Smooth muscle cell (in vitro differentiated cells): ENCODE measurements around the gene OSBPL6. TPM values are rescaled to one million over a fixed set of nuclear protein-coding genes. Genes with fewer than 3 reads are reported as not detected.

Experiments used
- DNase-seq: peaks from one replicate; lab custom pipeline; 2025; ENCODE audit not compliant: unreplicated experiment; lab: John Stamatoyannopoulos, UW
- H2AFZ ChIP-seq: fragments of 200-600 bp; sonication (generic); 2 replicates; pipeline ENCODE4 v1.6.0; 2016; ENCODE audit warnings: antibody characterized with exemption, low read depth, mild to moderate bottlenecking
- H3F3A ChIP-seq: fragments of 200-600 bp; sonication (generic); 2 replicates; pipeline ENCODE4 v1.6.0; 2017; ENCODE audit warnings: antibody characterized with exemption, low read depth
- H3K27ac ChIP-seq: fragments of 200-600 bp; sonication (generic); 2 replicates; pipeline ENCODE4 v1.5.1; 2016; ENCODE audit warnings: low read depth, mild to moderate bottlenecking
- H3K27me3 ChIP-seq: fragments of 200-600 bp; sonication (generic); 2 replicates; pipeline ENCODE4 v1.6.1; 2016; ENCODE audit warnings: low read depth, mild to moderate bottlenecking
- H3K36me3 ChIP-seq: fragments of 200-600 bp; sonication (generic); 2 replicates; pipeline ENCODE4 v1.5.1; 2016; ENCODE audit warnings: low read depth
- H3K4me1 ChIP-seq: fragments of 200-600 bp; sonication (generic); 2 replicates; pipeline ENCODE4 v1.5.1; 2016; ENCODE audit warnings: low read depth
- H3K4me2 ChIP-seq: fragments of 200-600 bp; sonication (generic); 2 replicates; pipeline ENCODE4 v1.6.0; 2016; ENCODE audit warnings: mild to moderate bottlenecking
- H3K4me3 ChIP-seq: fragments of 200-600 bp; sonication (generic); 2 replicates; pipeline ENCODE4 v1.5.1; 2016; ENCODE audit warnings: mild to moderate bottlenecking
- H3K79me2 ChIP-seq: fragments of 200-600 bp; sonication (generic); 2 replicates; pipeline ENCODE4 v1.6.0; 2016; ENCODE audit warnings: low read depth, mild to moderate bottlenecking
- H3K9ac ChIP-seq: fragments of 200-600 bp; sonication (generic); 2 replicates; pipeline ENCODE4 v1.6.0; 2016; ENCODE audit warnings: low read depth
- H3K9me3 ChIP-seq: fragments of 200-600 bp; sonication (generic); replicated peaks from 2 replicates; pipeline ENCODE4 v1.5.1; 2016; ENCODE audit warnings: low read depth
- H4K20me1 ChIP-seq: fragments of 200-600 bp; sonication (generic); 2 replicates; pipeline ENCODE4 v1.6.0; 2016; ENCODE audit warnings: low read depth
- WGBS: methylation state at CpG from one replicate; pipeline ENCODE4 v1.1.7; 2016; ENCODE audit warnings: low lambda C conversion rate; 5-methylcytosine and 5-hydroxymethylcytosine counted together
- polyA plus RNA-seq: library from polyadenylated mRNA; unstranded; fragments of >200 nt; fragmentation: Nextera tagmentation; extraction: Ambion mirVana; gene quantifications from 2 replicates; pipeline ENCODE4 v1.2.1, GENCODE V29; 2016
- total RNA-seq: library from RNA; depleted of rRNA; stranded (reverse); fragments of >200 nt; gene quantifications from 2 replicates; pipeline ENCODE4 v1.2.3, GENCODE V29; 2014
- TF ChIP-seq, protein P1 (sequence below): fragments of 200-600 bp; sonication (generic); IDR thresholded peaks from 2 replicates; pipeline ENCODE4 v1.5.1; 2017; ENCODE audit warnings: borderline replicate concordance, mild to moderate bottlenecking, antibody characterized with exemption; ENCODE audit not compliant: insufficient read depth, poor library complexity, severe bottlenecking

The OSBPL6 gene
- total and polyA plus RNA-seq, 2 experiments from 2014 or later = 7.4 to 7.6 TPM

DNA sequence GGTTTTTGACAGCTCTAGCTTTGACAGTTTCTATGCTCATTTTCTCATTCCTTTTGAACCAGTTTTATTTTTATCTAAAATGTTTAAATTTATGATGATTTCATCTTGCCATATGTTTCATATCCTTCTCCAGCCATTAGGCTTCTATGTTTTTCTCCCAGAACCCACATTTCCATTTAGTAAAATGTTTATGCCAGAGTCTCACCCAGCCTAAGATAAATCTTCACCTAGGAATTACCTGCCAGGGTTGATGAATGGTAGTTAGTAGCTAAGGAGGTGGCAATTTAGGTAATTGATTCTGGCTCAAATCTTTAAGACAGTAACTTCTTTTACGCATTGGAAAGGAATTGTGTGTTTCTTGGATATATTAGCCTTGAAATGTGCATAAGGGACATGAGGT, 173.0 kb downstream of the OSBPL6 start:
- Histone ChIP-seq H3F3A (no peaks in the 10 kb centered on the region), H3K36me3 (no peaks in the 10 kb centered on the region), H2AFZ (no peak overlapping the region), H3K9me3 (no peaks in the 10 kb centered on the region), H3K27me3 (no peaks in the 10 kb centered on the region), H3K4me2 (no peak overlapping the region), H3K79me2 (no peaks in the 10 kb centered on the region), H3K27ac (no peak overlapping the region), H3K4me1 (no peaks in the 10 kb centered on the region), H3K9ac (no peak overlapping the region), H4K20me1 (no peaks in the 10 kb centered on the region), H3K4me3 (no peak overlapping the region)
- TF ChIP-seq, protein P1, sequence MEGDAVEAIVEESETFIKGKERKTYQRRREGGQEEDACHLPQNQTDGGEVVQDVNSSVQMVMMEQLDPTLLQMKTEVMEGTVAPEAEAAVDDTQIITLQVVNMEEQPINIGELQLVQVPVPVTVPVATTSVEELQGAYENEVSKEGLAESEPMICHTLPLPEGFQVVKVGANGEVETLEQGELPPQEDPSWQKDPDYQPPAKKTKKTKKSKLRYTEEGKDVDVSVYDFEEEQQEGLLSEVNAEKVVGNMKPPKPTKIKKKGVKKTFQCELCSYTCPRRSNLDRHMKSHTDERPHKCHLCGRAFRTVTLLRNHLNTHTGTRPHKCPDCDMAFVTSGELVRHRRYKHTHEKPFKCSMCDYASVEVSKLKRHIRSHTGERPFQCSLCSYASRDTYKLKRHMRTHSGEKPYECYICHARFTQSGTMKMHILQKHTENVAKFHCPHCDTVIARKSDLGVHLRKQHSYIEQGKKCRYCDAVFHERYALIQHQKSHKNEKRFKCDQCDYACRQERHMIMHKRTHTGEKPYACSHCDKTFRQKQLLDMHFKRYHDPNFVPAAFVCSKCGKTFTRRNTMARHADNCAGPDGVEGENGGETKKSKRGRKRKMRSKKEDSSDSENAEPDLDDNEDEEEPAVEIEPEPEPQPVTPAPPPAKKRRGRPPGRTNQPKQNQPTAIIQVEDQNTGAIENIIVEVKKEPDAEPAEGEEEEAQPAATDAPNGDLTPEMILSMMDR = no peak
- no peak for DNase-seq
- WGBS = 90% methylated on average over 1 of the region's 1 CpG

DNA sequence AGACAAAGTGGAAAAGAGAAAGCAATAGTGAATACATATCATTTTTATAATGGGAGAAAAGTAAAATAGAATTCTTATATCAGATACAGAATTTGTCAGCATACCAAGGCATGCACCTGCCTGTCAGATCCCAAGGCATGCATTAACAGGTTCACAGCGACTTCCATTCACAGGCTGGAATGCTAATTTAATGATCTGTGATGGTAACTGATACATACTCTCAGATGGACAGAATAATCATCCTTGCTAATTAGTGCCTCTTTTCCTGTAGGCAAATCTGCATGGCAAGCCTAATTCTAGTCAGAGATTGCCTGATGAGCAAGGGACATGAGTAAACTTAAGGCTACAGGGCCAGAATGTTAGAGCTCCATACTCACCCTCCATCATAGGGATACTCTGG, 180.6 kb downstream of the OSBPL6 start:
- Histone ChIP-seq H3K4me1 (no peaks in the 10 kb centered on the region), H3K79me2 (no peaks in the 10 kb centered on the region), H3K27me3 (no peaks in the 10 kb centered on the region), H2AFZ (no peak overlapping the region), H3K4me3 (no peak overlapping the region), H3K9me3 (no peaks in the 10 kb centered on the region), H3K36me3 (no peaks in the 10 kb centered on the region), H4K20me1 (no peaks in the 10 kb centered on the region), H3K4me2 (no peak overlapping the region), H3F3A (no peaks in the 10 kb centered on the region), H3K9ac (no peak overlapping the region), H3K27ac (no peak overlapping the region)
- TF ChIP-seq, protein P1 = no peak
- no peak for DNase-seq
- 55% methylated on average over 1 of the region's 1 CpG for WGBS

DNA sequence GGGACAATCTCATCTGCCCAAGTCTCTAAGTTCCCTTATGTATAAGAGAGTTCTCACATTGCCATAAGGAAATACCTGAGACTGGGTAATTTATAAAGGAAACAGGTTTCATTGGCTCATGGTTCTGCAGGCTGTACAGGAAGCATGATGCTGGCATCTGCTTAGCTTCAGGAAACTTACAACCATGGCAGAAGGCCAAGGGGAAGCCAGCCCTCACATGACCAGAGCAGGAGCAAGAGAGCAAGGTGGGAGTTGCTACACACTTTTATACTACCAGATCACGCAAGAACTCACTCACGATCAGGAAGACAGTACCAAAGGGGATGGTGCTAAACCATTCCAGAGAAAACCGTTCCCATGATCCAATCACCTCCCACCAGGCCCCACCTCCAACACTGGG, 182.7 kb downstream of the OSBPL6 start:
- Histone ChIP-seq H4K20me1 (no peaks in the 10 kb centered on the region), H3K4me3 (no peak overlapping the region), H3K9ac (no peak overlapping the region), H3K79me2 (no peaks in the 10 kb centered on the region), H3K27ac (no peak overlapping the region), H3K27me3 (no peaks in the 10 kb centered on the region), H3K4me2 (no peak overlapping the region), H3F3A (no peaks in the 10 kb centered on the region), H3K4me1 (no peaks in the 10 kb centered on the region), H2AFZ (no peak overlapping the region), H3K36me3 (no peaks in the 10 kb centered on the region), H3K9me3 (no peaks in the 10 kb centered on the region)
- no peak for DNase-seq
- TF ChIP-seq, protein P1 = no peak
- WGBS = 96% methylated on average over 3 of the region's 3 CpGs

DNA sequence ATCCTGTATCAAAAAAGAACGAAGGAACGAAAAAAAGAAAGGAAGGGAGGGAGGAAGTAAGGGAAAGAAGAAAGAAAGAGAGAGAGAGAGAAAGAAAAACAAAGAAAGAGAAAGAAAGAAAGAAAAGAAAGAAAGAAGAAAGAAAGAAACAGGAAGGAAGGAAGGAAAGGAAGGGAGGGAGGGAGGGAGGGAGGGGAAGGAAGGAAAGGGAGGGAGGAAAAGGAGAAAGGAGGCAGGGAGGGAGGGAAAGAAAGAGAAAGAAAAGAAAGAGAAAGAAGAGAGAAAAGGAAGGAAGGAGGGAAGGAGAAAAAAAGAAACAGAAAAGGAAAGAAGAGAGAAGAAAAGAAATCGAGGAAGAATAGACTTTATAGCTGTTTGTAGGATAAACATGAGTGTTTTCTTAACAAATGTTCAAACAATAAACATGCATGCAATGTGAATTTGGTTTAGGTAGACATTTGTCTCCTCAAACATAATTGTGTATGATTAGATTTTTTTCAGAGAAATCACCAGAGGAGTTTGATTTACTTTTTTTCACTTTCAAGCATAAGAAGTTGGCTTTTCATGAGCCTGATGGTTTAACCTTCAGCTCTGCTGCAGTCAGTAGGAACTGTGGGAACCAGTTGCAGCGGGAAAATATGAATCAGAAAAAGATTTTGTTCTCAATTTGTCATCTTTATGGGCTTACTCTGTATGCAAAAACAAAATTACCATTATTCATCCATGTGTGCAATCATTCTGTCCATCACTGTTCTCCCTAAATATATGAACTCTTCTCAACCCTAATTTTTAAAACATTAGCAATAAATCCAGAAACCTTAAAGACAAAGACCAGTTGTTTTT, 185.1 kb downstream of the OSBPL6 start:
- H3K4me2 ChIP-seq = no peak overlapping the region
- H3K4me1 ChIP-seq = no peaks in the 10 kb centered on the region
- H3K79me2 ChIP-seq = no peaks in the 10 kb centered on the region
- no peaks in the 10 kb centered on the region for H4K20me1 ChIP-seq
- no peaks in the 10 kb centered on the region for H3K27me3 ChIP-seq
- no peaks in the 10 kb centered on the region for H3K9me3 ChIP-seq
- TF ChIP-seq, protein P1 = no peak
- H3K4me3 ChIP-seq = no peak overlapping the region
- DNase-seq = no peak
- no peak overlapping the region for H3K9ac ChIP-seq
- no peaks in the 10 kb centered on the region for H3K36me3 ChIP-seq
- no peak overlapping the region for H3K27ac ChIP-seq
- WGBS = 87% methylated on average over 4 of the region's 4 CpGs
- H2AFZ ChIP-seq = no peak overlapping the region
- no peaks in the 10 kb centered on the region for H3F3A ChIP-seq
